ENCODE measurements around the gene PSMD5. TPM values are rescaled to one million over a fixed set of nuclear protein-coding genes. Genes with fewer than 3 reads are reported as not detected.

The PSMD5 gene
- total and polyA plus RNA-seq, 9 of the 15 experiments (the other 6 are each of a cell fraction or from before 2014, with no cell fraction given): 46.4 to 148 (median 76.3) TPM

DNA sequence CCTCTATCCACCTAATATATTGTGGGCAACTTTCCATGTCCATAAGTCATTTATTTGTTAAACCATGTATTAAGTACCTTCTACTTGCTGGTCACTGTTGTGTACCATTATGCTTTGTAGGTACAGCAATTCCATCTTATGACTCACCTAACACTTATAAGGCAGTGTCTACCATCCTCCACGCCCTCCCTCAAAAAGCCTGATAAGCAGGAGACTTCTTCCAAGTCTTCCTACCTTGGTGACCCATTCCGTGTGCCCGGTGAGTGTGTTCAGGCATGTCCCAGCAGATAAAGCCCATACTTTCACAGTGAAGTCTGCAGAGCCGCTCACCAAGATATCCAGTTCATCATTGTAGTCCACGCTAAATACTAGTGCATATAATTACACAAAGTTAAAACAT lies 66.9 kb downstream of the PSMD5 start (continued):
- TF ChIP-seq, protein P1, sequence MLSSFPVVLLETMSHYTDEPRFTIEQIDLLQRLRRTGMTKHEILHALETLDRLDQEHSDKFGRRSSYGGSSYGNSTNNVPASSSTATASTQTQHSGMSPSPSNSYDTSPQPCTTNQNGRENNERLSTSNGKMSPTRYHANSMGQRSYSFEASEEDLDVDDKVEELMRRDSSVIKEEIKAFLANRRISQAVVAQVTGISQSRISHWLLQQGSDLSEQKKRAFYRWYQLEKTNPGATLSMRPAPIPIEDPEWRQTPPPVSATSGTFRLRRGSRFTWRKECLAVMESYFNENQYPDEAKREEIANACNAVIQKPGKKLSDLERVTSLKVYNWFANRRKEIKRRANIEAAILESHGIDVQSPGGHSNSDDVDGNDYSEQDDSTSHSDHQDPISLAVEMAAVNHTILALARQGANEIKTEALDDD (IDR thresholded peaks at IDR 0.05): peak; percentile 19; the same call in 1 of the 2 replicates
- TF ChIP-seq, protein P2, sequence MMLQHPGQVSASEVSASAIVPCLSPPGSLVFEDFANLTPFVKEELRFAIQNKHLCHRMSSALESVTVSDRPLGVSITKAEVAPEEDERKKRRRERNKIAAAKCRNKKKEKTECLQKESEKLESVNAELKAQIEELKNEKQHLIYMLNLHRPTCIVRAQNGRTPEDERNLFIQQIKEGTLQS (IDR thresholded peaks at IDR 0.05): peak; percentile 59; the same call in 1 of the 2 replicates
- TF ChIP-seq, protein P2 (CRISPR knock-in tag; conservative IDR thresholded peaks at IDR 0.05): no peak
- TF ChIP-seq SMARCE1 (IDR thresholded peaks at IDR 0.05) (peak; percentile 37; the same call in 1 of the 2 replicates), NCOA6 (IDR thresholded peaks at IDR 0.05) (no peak), C11orf30 (IDR thresholded peaks at IDR 0.05; ENCODE audit: low read depth) (no peak), SMARCA4 (IDR thresholded peaks at IDR 0.05) (no peak), JUND (IDR thresholded peaks at IDR 0.05; ENCODE audit: borderline replicate concordance, low read depth, low read length) (peak; percentile 68; the same call in 1 of the 2 replicates), JUND (tag; IDR thresholded peaks at IDR 0.05; ENCODE audit: borderline replicate concordance, low read depth, low read length) (peak; percentile 52; the same call in 1 of the 3 replicates), XRCC5 (IDR thresholded peaks at IDR 0.05; ENCODE audit: low read depth, low read length) (no peak), SMC3 (conservative IDR thresholded peaks at IDR 0.05; ENCODE audit: insufficient read depth, low read depth, low read length) (no peak), STAT5A (IDR thresholded peaks at IDR 0.05; ENCODE audit: borderline replicate concordance, low read length) (0 out of 2 replicates have a peak, but pooled peaks have one; percentile 30), RBFOX2 (IDR thresholded peaks at IDR 0.05; ENCODE audit: low read depth, low read length) (no peak), CBFA2T3 (IDR thresholded peaks at IDR 0.05) (peak; percentile 82), ZFP36 (IDR thresholded peaks at IDR 0.05; ENCODE audit: low read depth, low read length, partially characterized antibody) (no peak), CXXC5 (CRISPR knock-in tag; IDR thresholded peaks at IDR 0.05) (0 out of 2 replicates have a peak, but pooled peaks have one; percentile 21), SRF (CRISPR knock-in tag; IDR thresholded peaks at IDR 0.05) (peak in 1 of 2 experiments; percentile 22; a peak in 1 of 4 replicates), DPF2 (IDR thresholded peaks at IDR 0.05) (peak; percentile 44), CBFA2T2 (conservative IDR thresholded peaks at IDR 0.05) (peak; percentile 60), KDM1A (IDR thresholded peaks at IDR 0.05) (peak in 1 of 2 experiments; percentile 11; a peak in 1 of 4 replicates), ZNF830 (CRISPR knock-in tag; IDR thresholded peaks at IDR 0.05) (no peak)
- TF ChIP-seq, protein P3, sequence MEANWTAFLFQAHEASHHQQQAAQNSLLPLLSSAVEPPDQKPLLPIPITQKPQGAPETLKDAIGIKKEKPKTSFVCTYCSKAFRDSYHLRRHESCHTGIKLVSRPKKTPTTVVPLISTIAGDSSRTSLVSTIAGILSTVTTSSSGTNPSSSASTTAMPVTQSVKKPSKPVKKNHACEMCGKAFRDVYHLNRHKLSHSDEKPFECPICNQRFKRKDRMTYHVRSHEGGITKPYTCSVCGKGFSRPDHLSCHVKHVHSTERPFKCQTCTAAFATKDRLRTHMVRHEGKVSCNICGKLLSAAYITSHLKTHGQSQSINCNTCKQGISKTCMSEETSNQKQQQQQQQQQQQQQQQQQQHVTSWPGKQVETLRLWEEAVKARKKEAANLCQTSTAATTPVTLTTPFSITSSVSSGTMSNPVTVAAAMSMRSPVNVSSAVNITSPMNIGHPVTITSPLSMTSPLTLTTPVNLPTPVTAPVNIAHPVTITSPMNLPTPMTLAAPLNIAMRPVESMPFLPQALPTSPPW (CRISPR knock-in tag; IDR thresholded peaks at IDR 0.05): peak; percentile 19; the same call in 1 of the 2 replicates
- TF ChIP-seq, protein P4, sequence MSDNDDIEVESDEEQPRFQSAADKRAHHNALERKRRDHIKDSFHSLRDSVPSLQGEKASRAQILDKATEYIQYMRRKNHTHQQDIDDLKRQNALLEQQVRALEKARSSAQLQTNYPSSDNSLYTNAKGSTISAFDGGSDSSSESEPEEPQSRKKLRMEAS (CRISPR knock-in tag; IDR thresholded peaks at IDR 0.05): no peak
- TF ChIP-seq, protein P5, sequence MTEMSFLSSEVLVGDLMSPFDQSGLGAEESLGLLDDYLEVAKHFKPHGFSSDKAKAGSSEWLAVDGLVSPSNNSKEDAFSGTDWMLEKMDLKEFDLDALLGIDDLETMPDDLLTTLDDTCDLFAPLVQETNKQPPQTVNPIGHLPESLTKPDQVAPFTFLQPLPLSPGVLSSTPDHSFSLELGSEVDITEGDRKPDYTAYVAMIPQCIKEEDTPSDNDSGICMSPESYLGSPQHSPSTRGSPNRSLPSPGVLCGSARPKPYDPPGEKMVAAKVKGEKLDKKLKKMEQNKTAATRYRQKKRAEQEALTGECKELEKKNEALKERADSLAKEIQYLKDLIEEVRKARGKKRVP (CRISPR knock-in tag; IDR thresholded peaks at IDR 0.05): no peak
- TF ChIP-seq, protein P6, sequence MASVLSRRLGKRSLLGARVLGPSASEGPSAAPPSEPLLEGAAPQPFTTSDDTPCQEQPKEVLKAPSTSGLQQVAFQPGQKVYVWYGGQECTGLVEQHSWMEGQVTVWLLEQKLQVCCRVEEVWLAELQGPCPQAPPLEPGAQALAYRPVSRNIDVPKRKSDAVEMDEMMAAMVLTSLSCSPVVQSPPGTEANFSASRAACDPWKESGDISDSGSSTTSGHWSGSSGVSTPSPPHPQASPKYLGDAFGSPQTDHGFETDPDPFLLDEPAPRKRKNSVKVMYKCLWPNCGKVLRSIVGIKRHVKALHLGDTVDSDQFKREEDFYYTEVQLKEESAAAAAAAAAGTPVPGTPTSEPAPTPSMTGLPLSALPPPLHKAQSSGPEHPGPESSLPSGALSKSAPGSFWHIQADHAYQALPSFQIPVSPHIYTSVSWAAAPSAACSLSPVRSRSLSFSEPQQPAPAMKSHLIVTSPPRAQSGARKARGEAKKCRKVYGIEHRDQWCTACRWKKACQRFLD (CRISPR knock-in tag; IDR thresholded peaks at IDR 0.05): no peak
